GM04503 (cell line): ENCODE data around the gene PRKD1.
"Not testable (repeated sequence)": the region's sequence is repeated elsewhere in the genome, so short reads cannot be mapped to it uniquely, and the experiment has no call there.

Experiments used
- DNase-seq: peaks from one replicate; pipeline ENCODE4 v3.0.0-alpha.2; 2012; ENCODE audit warnings: low read depth

The PRKD1 gene

DNA sequence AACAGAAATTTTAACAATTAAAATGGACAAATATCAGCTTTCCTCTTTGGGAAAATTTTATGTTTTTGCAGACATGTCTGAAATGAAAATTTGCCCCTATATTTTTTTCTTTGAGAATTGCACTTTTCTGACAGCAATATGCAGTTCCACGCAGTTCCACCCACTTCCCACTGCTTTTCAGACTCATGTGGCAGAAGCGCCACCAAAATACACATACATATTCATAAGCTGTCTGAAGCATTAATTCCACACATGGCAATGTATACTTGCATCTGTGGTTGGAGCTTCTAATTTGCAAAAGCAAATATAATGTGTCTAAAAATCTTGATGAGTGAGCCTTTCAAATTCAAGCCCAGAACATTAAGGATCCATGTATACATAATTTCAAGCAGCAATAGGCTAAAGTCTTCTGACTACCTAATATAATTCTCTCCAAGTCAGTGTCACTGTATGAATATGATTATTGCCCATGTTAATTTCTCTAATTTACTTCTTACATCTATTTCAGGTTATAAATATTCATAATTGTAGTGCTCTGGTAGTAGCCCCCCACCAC lies 129.5 kb downstream of the PRKD1 start:
- DNase-seq = no peak

DNA sequence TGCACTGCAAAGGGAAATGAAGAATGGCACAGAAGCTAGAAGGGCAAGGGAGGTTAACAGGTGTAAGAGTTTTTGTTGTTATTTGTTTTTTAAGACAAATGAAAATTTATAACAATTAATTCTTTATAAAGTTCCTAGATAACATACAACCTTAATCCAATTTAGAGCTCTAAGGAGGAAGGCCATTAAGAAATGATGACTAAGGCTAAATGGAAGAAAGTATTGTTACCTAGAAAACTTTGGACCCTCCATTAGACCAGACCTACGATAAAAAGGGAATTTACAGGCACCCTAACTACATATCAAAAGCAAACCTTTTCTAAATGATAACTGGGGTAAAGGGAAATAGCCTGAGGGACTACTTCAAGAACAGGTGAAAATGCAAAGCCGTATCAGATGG lies 130.8 kb downstream of the PRKD1 start:
- no peak for DNase-seq

DNA sequence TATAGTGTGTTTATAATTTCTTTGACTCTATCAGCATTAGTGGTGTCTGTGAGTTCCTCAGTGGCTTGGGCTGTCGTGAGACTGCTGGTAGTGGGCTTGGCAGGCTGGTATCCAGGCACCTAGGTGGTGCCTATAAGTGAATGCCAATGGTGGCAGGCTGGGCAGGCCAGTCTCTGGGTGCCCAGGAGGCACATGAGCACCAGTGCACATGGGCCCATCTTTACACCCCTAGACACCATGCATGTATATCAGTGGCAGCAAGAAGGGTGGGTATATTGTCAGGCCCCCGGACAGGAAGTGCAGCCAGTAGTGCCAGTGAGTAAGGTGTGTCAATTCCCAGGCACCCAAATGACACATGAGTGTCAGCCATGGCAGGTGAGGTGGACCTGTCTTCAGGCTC lies 138.2 kb downstream of the PRKD1 start:
- no peak for DNase-seq

DNA sequence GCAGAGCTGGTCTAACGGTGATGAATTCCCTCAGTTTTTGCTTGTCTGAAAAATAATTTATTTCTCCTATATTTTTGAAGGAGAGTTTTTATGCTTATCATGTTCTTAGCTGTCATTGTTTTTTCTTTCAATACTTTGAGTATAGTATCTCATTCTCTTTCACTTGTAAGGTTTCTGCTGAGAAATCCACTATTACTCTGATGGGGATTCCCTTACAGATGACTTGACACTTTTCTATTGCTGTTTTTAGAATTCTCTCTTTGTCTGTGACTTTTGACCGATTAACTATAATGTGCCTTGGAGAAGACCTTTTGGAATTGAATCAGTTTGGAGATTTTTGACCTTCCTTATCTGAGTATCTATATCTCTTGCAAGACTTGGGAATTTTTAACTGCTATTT lies 139.6 kb downstream of the PRKD1 start:
- no peak for DNase-seq

DNA sequence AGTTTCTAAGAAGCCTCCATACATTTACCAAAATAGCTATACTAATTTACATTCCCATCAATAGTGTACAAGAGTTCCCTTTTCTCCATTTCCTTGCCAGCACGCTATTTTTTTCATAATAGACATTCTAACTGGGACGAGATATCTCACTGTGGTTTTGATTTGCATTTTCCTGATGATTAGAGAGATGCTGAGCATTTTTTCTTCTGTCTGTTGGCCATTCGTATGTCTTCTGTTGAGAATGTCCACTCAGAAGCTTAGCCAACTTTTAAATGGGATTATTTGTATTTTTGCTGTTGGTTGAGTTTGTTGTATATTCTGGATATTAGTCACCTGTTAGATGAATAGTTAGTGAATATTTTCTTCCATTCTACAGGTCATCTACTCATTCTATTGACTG lies 144.1 kb downstream of the PRKD1 start:
- DNase-seq = no peak

DNA sequence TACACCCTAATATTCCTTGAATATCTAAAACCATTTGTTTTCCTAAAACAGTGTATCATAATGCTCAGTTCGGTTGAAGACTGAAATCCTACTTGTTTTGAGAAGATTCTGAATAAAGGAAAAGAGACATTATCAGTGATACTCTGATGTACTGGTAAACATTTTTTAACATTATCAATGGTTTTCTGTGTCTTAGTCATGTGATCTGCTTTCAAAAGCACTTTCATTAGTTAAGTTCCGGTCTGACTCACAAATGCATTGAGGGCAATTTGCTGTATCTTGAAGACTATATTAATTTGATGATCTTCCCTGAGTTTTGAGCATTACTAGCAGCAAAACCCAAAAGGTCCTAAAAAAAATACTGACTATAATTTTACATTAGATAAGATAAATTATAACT lies 145.6 kb downstream of the PRKD1 start:
- no peak for DNase-seq

DNA sequence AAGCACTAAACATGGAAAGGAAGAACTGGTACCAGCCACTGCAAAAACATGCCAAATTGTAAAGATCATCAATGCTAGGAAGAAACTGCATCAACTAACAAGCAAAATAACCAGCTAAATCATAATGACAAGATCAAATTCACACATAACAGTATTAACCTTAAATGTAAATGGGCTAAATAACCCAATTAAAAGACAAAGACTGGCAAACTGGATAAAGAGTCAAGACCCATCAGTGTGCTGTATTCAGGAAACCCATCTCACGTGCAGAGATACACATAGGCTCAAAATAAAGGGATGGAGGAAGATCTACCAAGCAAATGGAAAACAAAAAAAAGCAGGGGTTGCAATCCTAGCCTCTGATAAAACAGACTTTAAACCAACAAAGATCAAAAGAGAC lies 150.5 kb downstream of the PRKD1 start:
- DNase-seq = not testable (repeated sequence)

DNA sequence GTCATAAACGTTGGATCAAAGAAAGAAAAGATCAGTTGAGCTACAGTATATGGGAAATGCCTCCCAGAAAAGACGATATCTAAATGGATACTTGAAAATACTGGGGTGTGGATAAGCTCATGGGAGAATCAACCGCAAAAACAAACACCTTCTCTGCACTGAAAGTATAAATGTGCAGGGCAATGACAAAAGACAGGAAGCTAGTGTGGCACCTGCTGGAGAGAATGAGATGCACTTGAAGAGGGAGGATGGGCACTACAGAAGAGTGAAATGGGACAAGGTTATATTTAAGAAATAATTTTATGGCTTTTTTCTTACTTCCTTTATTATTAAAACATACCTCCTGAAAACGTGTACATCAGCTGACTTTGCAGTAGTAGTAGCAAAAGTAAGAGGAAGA lies 153.7 kb downstream of the PRKD1 start:
- no peak for DNase-seq

DNA sequence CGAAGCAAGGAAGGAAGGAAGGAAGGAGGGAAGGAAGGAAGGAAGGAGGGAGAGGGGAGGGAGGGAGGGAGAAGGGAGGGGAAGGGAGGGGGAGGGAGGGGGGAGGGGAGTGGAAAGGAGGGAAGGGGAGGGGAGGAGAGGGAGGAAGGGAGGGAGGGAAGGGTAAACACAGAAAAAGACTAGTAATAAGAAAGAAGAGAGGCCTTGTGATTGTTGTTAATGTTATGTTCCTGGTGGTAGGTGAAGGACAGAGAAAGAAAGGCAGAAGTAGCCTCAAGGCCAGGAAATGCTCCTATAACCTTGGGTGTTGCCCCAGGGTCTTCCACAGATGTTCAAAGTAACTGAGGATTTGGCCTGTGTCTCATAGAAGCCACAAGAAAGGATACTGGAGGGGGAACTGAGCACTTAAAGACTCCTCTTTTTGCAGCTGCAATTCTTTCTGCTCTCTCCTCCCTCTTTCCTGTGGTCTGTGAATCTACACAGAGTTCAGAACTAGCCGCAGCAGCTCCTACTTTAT lies 164.2 kb downstream of the PRKD1 start:
- no peak for DNase-seq

DNA sequence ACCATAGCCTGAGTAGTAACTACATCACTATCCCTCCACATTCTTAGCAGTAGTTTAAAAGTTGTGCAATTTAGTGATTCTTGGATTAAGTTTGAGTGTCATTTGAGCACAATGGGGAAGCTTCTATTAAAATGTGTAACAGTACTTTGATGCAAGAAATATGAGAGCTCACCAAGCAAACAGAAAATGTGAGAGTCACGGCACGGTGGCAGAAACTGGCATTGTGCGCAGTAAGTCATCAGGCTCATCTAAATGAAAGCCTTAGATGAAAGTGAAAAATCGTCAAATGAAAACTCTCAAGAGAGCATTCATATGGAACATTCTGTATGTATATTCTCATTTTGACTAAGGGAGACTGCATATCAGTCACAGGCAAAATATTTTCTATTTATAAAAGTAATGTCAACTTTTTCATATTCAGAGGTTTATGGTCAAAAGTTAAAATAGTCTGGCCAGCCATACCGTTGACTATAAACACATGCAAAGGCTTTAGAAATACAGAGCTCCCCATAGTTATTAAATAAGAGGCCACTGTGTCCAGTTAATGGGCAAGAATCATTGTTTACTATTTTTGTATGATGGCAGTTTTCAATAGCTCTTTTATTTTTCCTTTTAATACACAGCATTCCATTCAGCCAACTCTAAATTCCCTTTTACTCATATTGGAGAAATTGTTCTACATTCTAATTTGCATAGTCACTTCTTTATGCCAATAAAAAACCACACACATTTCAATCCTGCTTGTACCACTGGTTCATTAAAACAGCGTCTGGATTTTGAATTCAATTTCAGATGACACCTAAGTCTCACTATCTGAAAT lies 167.9 kb downstream of the PRKD1 start:
- DNase-seq = no peak

DNA sequence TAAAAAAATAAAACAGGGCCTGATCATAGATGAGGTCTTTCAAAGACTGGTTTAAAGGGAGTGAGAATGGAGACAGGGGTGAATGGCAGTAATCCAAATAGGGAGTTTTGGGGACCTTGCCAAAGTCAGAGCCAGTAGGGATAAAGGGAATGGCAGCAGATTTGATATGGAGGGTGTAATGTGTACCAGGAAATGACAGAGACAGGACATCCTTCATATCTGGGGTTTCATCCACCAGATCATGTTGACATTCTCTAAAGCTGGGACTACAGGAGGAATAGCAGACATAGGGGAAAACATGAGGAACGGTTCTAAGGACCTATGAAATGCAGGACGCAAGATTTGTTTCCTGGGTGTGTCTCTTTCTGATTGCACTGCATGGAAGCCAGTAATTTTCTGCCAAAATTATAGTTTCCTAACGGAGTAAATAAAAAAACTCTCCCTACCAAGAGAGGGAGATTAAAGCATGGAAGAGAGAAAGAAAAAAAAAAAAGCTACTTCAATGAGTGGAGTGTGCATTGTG lies 169.9 kb downstream of the PRKD1 start:
- no peak for DNase-seq

DNA sequence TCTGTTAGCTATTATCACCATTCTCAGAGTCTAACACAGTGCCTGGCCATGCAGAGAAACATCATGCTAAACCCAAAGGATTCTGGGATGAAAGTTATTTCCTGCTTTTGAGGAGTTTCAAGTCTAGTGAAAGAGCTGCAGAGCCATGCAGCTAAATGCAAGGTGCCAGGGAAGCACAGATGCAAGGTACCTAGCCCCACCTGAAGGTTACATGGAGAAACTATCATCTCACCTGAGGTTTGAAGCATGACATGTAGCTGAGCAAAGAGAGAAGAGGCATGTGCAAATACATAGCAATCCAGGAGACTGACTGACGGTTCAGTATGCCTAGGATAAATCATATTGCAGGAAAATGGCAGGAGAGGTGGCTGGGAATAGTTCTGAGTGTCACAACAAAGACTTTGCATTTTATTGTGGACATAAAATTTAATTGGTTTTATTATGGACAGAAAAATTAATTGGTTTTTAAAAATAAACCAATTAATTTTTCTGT lies 170.4 kb downstream of the PRKD1 start:
- DNase-seq = no peak

DNA sequence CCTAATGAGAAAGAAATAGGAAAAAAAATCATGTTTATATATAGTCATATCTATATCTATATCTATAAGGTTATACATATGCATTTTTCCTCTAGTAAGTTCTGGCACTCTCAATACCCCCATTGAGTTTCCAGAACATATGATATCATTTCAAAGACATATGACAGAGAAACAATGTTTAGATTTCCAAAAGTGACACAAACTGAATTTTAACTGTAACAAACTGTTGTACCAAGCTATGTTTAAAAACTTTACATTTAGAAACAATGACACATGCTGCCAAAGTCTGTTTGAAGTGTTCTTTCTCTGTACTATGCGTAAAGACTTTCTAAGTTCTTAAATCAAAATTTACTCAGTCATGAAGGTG lies 171.6 kb downstream of the PRKD1 start:
- DNase-seq = no peak

DNA sequence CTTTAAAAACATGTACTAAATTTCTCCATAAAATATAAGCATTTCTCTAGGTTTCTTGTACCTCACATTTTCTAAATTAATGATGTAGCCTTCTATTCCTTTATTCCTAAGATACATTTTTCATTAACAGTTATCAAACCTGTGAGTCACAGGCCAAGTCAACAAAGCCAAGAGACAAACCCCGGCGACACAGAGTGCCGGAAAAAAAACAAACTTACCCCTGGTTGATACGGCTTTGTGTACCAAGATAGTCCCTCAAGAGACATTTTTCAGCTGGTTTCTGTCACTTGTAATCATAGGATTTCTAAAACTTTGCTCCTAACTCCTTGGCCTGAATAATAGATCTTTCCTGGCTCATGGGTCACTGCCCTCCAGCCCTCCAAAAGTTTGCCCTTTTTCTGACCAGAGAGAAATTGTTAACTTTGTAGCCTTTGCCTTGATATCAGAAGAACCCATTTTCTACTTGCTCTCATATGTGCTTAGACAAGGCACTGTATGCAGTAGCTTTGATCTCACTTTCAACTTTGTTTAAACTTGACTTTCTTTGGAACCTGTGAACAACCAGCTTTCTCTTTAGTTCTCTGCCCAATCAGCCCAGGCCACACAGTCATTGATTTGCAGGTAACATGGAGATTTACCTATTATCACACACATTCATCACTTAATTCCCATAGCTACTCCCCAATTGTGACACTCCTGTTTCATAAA lies 172.2 kb downstream of the PRKD1 start:
- DNase-seq = no peak

DNA sequence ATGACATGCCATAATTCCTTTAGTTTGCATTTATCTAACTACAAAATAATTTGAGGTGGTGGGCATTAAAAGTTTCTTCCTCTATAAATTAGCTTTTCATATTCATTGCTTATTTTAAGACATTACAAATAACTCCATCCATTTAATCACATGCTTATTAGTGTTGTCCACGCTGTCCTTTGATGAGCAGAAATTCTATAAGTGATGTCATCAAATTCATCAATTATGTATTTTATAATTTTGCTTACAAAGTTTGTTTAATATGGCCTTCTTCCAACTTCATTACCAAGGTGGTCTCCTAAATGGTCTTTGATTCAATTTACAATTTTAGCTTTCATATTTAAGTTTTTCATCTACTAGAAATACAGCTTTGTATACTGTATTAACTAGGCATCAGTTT lies 173.5 kb downstream of the PRKD1 start:
- DNase-seq = no peak

DNA sequence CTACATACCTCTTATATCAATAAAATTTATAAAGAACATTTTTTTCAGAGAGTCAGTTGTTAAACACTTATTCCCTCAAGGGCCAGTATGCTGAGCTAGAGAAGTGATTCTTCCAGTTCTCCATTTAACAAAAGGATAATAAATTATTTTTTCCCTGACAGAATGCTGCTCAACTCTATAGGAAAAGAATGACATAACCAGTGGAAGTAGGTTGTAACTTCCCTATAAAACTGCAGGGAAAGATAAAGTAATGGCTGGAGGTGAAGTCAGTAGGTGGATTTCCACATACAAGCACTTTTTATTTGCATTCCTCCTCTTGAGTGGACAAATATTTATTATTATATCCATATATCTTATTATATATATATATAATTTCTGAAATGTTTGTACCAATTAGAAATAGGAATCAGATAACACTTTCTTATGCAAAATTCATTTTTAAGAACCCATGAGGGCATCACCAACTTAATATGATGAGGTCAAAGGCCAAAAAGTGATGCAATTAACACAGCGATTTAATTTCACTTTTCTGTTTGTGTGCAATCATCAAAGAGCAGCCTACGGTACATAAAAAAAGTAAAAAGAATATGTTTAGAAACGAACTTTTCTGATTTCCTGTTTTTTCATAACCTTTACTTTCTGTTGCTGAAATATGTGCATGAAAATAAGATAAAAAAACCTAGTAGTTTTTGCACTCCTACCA lies 175.3 kb downstream of the PRKD1 start:
- DNase-seq = no peak

DNA sequence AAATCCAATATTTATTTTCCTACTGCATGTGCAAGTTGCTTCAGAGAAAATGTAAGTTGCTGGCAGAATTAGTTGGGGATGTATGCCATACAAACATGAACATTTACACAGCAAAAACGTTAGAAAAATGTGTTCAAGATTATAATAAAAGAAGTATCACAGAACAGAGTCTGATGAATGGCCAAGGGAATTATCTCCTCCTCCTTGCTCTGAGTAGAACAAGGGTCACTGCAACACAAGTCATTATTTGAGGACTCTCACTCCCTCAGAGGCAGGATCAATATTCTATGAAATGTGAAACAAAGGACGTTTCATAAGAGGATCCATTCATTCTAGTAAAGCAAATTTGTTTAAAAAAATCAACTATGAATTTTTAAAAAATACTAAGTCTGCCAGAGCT lies 177.8 kb downstream of the PRKD1 start:
- no peak for DNase-seq

DNA sequence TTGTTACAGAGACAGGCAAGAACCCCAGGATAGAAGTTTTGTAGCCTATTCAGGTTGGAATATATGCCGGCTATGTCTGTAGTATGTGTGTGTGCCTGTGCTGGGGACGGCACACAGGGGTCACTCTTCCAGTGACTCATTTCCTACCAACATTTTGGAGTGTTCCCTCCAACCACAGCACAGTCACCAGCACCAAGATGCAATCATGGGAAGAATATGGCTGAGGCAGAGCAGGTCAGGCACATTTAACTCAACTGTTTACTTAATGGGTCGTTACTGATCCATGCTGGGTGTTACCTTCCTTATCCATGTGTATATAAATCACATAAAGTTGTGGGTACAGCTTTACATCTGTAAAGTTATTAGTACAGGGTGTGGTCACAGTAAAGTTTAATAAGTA lies 178.3 kb downstream of the PRKD1 start:
- DNase-seq = no peak

DNA sequence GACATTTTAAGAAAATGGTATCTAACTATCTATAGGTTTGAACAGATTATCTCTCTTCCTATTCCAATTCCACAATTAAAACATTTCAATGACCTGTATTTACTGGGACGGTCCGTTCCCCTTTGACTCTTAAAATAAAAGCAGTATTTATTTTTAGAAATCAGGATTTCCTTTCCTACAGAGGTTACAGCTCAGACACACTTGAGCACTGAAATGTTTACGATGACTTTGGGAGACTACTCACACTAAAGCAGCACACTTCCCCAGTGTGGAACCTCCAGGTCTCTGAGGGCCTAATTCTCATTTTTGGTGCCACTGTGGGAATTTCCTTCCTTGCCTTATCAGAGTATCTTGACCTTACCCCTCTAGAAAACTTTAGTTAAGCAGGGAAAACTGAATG lies 181.8 kb downstream of the PRKD1 start:
- DNase-seq = no peak

DNA sequence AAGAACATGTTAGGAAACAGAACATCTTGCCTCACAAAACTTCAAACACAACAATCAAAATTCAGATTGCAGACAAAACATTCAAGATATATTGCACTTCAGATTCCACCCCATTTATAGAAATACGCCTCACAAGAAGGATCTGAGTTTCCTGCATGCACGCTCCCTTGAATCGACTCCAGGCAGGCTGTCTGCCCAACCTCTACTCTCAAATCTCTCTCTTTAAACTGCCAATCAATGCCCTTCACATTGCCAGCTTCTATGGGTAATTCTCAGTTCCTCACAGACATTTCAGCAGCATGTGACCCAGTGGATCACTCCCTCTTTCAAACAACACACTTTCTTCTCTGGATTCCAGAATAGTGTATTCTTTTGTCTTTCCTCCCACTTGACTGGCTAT lies 184.1 kb downstream of the PRKD1 start:
- no peak for DNase-seq

DNA sequence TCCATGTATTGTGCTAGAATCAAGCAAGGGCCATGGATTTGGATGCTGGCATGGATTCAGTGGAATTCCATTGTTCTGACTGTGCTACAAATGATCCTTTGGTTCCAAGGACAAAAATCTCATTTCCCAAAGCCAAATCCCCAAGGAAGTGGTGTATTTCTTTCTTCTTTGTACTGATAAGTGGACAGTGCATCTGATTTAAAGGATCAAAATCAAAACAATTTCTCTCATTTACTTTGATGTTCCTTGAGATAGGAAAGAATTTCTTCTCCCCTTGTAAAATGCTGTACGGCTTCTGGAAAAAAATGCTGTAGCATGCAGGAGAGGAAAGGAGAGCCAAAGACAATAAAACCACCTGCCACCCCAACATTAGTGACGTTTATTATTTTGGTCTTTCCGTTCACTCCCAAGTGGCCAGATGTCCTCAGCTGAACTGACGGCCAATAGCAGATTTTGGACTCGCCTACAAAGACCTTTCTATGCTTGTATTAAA lies 185.7 kb downstream of the PRKD1 start:
- DNase-seq = no peak

DNA sequence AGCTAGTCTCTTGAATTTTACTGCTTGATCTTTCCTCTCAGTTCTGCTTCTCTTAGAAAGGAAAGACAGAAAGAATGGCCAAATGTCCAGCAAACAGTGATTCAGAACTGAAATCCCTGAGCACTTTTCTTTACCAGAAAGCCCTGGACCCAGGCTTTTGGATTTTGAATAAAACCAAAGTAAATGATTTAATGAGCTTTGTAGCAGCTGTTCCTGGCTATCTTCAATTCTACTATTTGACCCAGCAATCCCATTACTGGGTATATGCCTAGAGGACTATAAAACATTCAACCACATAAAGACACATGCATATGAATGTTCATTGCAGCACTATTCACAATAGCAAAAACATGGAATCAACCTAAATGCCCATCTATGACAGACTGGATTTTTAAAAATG lies 187.2 kb downstream of the PRKD1 start:
- DNase-seq = no peak
